GM12878 (cell line): ENCODE measurements around the gene SLC38A2. TPM values are rescaled to one million over a fixed set of nuclear protein-coding genes. Genes with fewer than 3 reads are reported as not detected.

ENCODE experiments used
- BCL11A ChIP-seq: IDR thresholded peaks from 2 replicates; pipeline ENCODE4 v1.6.1; 2011; ENCODE audit warnings: low read depth, low read length
- CHD1 ChIP-seq: IDR thresholded peaks from 2 replicates; pipeline ENCODE4 v1.6.1; 2012; ENCODE audit warnings: low read depth, low read length, improper control_type of control experiment
- CHD2 ChIP-seq: IDR thresholded peaks from 2 replicates; pipeline ENCODE4 v1.6.1; 2011; ENCODE audit warnings: low read depth, low read length, improper control_type of control experiment, borderline replicate concordance
- EP300 ChIP-seq, 2 experiments: fragments of 150-350 bp in 1 of 2; IDR thresholded peaks; 2 replicates each; pipeline ENCODE4 v1.6.1; 2011 to 2012; ENCODE audit warnings: low read depth in 2 of 2, low read length in 2 of 2, borderline replicate concordance in 1 of 2, improper control_type of control experiment in 1 of 2, inconsistent platforms in 1 of 2; ENCODE audit not compliant: control insufficient read depth in 1 of 2
- EZH2 ChIP-seq: IDR thresholded peaks from 2 replicates; pipeline ENCODE4 v1.6.1; 2012; ENCODE audit warnings: low read depth, mild to moderate bottlenecking, control low read depth, inconsistent platforms, low read length, borderline replicate concordance; ENCODE audit not compliant: control insufficient read depth
- FOXM1 ChIP-seq: IDR thresholded peaks from 2 replicates; pipeline ENCODE4 v1.6.1; 2012; ENCODE audit warnings: low read depth, mild to moderate bottlenecking, inconsistent platforms, low read length, moderate library complexity
- IRF4 ChIP-seq: IDR thresholded peaks from 2 replicates; pipeline ENCODE4 v1.6.1; 2011; ENCODE audit warnings: low read depth, low read length
- JUND ChIP-seq: IDR thresholded peaks from 2 replicates; pipeline ENCODE4 v1.6.1; 2012; ENCODE audit warnings: low read depth, mild to moderate bottlenecking, low read length, improper control_type of control experiment, moderate library complexity
- MTA3 ChIP-seq: IDR thresholded peaks from 2 replicates; pipeline ENCODE4 v1.6.1; 2012; ENCODE audit warnings: low read length, inconsistent platforms, borderline replicate concordance
- NFIC ChIP-seq: IDR thresholded peaks from 2 replicates; pipeline ENCODE4 v1.6.1; 2012; ENCODE audit warnings: low read depth, mild to moderate bottlenecking, inconsistent platforms, low read length, moderate library complexity
- NFYA ChIP-seq: IDR thresholded peaks from 2 replicates; pipeline ENCODE4 v1.6.1; 2011; ENCODE audit warnings: low read depth, mild to moderate bottlenecking, low read length, improper control_type of control experiment, borderline replicate concordance
- NR2C2 ChIP-seq: IDR thresholded peaks from 2 replicates; pipeline ENCODE4 v1.6.1; 2011; ENCODE audit warnings: borderline replicate concordance, low read depth; ENCODE audit not compliant: control insufficient read depth, insufficient read length
- RBBP5 ChIP-seq: fragments of 200-600 bp; sonication (generic); conservative IDR thresholded peaks from 2 replicates; pipeline ENCODE4 v1.6.1; 2016
- RFX5 ChIP-seq: IDR thresholded peaks from 2 replicates; pipeline ENCODE4 v1.6.1; 2011; ENCODE audit warnings: low read depth, low read length, improper control_type of control experiment
- SIX5 ChIP-seq: IDR thresholded peaks from 2 replicates; pipeline ENCODE4 v1.6.1; 2011; ENCODE audit warnings: mild to moderate bottlenecking, low read depth, low read length, moderate library complexity; ENCODE audit not compliant: severe bottlenecking
- SREBF1 ChIP-seq: IDR thresholded peaks from 2 replicates; pipeline ENCODE4 v1.6.1; 2012; ENCODE audit warnings: mild to moderate bottlenecking, low read length
- SUZ12 ChIP-seq: fragments of 200-600 bp; sonication (generic); IDR thresholded peaks from one replicate; pipeline ENCODE4 v1.6.1; 2018; ENCODE audit warnings: antibody characterized with exemption, mild to moderate bottlenecking; ENCODE audit not compliant: unreplicated experiment
- TCF12 ChIP-seq: IDR thresholded peaks from 2 replicates; pipeline ENCODE4 v1.6.1; 2011; ENCODE audit warnings: low read depth, mild to moderate bottlenecking, low read length
- WRNIP1 ChIP-seq: IDR thresholded peaks from 2 replicates; pipeline ENCODE4 v1.6.1; 2011; ENCODE audit warnings: low read depth, low read length, improper control_type of control experiment, borderline replicate concordance
- ZNF217 ChIP-seq: fragments of 450-650 bp; IDR thresholded peaks from 2 replicates; pipeline ENCODE4 v1.6.1; 2017; ENCODE audit warnings: antibody characterized with exemption, mild to moderate bottlenecking
- polyA plus RNA-seq, 11 experiments: library from polyadenylated mRNA; depleted of rRNA in 4 of 11; unstranded in 6 of 11; stranded (reverse) in 5 of 11; fragments of >200 nt; fragmentation: Nextera tagmentation in 4 of 11; fragmentation: Illumina TruSeq in 1 of 11; extraction: Ambion mirVana in 4 of 11; extraction: Trizol in 1 of 11; gene quantifications; 1 replicate in 1 of 11; 2 replicates in 10 of 11; pipeline versions ENCODE4 v1.2.1 to v1.2.3, GENCODE V29; 2011 to 2016; ENCODE audit warnings: inconsistent platforms in 2 of 11, missing spikeins in 2 of 11, low read depth in 1 of 11
- total RNA-seq, 4 experiments: library from RNA; depleted of rRNA in 3 of 4; stranded (reverse); fragments of >200 nt in 3 of 4; fragmentation: Illumina TruSeq in 1 of 4; extraction: Trizol in 1 of 4; gene quantifications; 2 replicates each; pipeline versions ENCODE4 v1.2.1 to v1.2.3, GENCODE V29; 2013 to 2021
- TF ChIP-seq, protein P1 (sequence below): IDR thresholded peaks from 2 replicates; pipeline ENCODE4 v1.6.1; 2011; ENCODE audit warnings: mild to moderate bottlenecking, low read depth, low read length, moderate library complexity; ENCODE audit not compliant: insufficient replicate concordance
- TF ChIP-seq, protein P2 (sequence below), 3 experiments: IDR thresholded peaks in 2 of 3; conservative IDR thresholded peaks in 1 of 3; 2 replicates each; pipeline ENCODE4 v1.5.1; 2011; ENCODE audit warnings: low read depth in 3 of 3, low read length in 3 of 3, mild to moderate bottlenecking in 3 of 3, control low read depth in 2 of 3, moderate library complexity in 2 of 3, inconsistent platforms in 1 of 3, mixed read lengths in 1 of 3; ENCODE audit not compliant: control insufficient read depth in 2 of 3, insufficient read depth in 1 of 3; ENCODE audit errors: extremely low read depth in 1 of 3
- TF ChIP-seq, protein P3 (sequence below): fragments of 450-650 bp; conservative IDR thresholded peaks from 2 replicates; pipeline ENCODE4 v1.6.1; 2017; ENCODE audit warnings: mild to moderate bottlenecking, moderate library complexity
- TF ChIP-seq, protein P4 (sequence below): fragments of 450-650 bp; IDR thresholded peaks from 2 replicates; pipeline ENCODE4 v1.6.1; 2016; ENCODE audit warnings: mild to moderate bottlenecking

The SLC38A2 gene
- total and polyA plus RNA-seq, 10 of the 15 experiments (the other 5 are each of a cell fraction or from before 2014, with no cell fraction given) = 36.2 to 118 (median 79.8) TPM

DNA sequence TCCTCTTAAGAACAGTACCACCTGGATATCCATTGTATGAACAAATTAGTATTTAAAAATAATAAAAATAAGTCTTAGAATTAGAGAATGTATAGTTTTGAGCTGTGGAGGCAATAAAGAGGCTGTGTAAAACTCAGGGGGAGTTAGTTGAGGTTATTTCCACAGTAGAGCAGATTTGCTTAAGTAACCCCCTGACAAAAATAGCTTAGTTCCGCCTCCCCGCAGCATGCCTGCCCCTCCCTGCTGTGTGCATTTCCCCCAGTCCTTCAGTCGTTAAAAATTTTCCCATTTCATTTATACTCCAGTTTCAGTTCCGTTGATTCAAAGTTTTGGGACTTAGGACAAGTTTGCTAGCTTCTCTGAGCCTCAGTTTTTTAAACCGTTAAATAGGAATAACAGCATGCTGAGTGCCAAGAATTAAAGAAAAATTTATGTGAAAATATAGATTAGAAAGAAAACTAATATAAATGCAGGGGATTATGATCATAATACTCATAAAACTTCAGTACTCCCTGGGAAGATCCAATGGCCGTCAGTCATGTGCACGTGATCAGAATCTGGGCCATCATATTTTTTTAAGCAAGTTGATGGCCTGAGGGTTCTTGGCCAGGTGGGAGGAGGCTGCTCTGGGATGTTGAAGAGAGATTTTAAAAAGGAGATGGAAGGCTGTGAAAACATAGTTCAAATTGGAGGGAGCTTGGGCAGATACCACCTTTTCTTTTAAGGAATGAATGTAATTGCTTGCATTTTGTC lies 14.5 kb upstream of the SLC38A2 start (continued):
- TF ChIP-seq EP300 (IDR thresholded peaks at IDR 0.05; ENCODE audit: borderline replicate concordance in 1 of 2, control insufficient read depth in 1 of 2, low read depth in 2 of 2, low read length in 2 of 2) = peak; percentile 56 to 58; a peak in 3 of 4 replicates
- no peak for TF ChIP-seq MTA3
- TF ChIP-seq SREBF1 = no peak
- peak; percentile 64; the same call in 1 of the 2 replicates for TF ChIP-seq NFIC
- TF ChIP-seq TCF12 = 0 out of 2 replicates have a peak, but pooled peaks have one; percentile 19
- TF ChIP-seq BCL11A = peak; percentile 65; the same call in 1 of the 2 replicates
- 0 out of 2 replicates have a peak, but pooled peaks have one; percentile 53 for TF ChIP-seq CHD2
- TF ChIP-seq ZNF217 = no peak
- TF ChIP-seq EZH2 = no peak
- TF ChIP-seq FOXM1 = peak; percentile 79; the same call in 1 of the 2 replicates
- TF ChIP-seq NR2C2 = no peak
- TF ChIP-seq, protein P1, sequence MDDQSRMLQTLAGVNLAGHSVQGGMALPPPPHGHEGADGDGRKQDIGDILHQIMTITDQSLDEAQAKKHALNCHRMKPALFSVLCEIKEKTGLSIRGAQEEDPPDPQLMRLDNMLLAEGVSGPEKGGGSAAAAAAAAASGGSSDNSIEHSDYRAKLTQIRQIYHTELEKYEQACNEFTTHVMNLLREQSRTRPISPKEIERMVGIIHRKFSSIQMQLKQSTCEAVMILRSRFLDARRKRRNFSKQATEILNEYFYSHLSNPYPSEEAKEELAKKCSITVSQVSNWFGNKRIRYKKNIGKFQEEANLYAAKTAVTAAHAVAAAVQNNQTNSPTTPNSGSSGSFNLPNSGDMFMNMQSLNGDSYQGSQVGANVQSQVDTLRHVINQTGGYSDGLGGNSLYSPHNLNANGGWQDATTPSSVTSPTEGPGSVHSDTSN = peak; percentile 40
- no peak for TF ChIP-seq RBBP5
- no peak for TF ChIP-seq IRF4
- TF ChIP-seq CHD1 = no peak
- TF ChIP-seq SUZ12 = no peak
- TF ChIP-seq, protein P2, sequence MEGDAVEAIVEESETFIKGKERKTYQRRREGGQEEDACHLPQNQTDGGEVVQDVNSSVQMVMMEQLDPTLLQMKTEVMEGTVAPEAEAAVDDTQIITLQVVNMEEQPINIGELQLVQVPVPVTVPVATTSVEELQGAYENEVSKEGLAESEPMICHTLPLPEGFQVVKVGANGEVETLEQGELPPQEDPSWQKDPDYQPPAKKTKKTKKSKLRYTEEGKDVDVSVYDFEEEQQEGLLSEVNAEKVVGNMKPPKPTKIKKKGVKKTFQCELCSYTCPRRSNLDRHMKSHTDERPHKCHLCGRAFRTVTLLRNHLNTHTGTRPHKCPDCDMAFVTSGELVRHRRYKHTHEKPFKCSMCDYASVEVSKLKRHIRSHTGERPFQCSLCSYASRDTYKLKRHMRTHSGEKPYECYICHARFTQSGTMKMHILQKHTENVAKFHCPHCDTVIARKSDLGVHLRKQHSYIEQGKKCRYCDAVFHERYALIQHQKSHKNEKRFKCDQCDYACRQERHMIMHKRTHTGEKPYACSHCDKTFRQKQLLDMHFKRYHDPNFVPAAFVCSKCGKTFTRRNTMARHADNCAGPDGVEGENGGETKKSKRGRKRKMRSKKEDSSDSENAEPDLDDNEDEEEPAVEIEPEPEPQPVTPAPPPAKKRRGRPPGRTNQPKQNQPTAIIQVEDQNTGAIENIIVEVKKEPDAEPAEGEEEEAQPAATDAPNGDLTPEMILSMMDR (IDR thresholded peaks at IDR 0.05 in 2 of 3, conservative IDR thresholded peaks at IDR 0.05 in 1 of 3; ENCODE audit: control insufficient read depth in 2 of 3, extremely low read depth in 1 of 3, insufficient read depth in 1 of 3, low read depth in 3 of 3, low read length in 3 of 3) = no peak
- TF ChIP-seq RFX5 = no peak
- no peak for TF ChIP-seq JUND
- TF ChIP-seq, protein P3, sequence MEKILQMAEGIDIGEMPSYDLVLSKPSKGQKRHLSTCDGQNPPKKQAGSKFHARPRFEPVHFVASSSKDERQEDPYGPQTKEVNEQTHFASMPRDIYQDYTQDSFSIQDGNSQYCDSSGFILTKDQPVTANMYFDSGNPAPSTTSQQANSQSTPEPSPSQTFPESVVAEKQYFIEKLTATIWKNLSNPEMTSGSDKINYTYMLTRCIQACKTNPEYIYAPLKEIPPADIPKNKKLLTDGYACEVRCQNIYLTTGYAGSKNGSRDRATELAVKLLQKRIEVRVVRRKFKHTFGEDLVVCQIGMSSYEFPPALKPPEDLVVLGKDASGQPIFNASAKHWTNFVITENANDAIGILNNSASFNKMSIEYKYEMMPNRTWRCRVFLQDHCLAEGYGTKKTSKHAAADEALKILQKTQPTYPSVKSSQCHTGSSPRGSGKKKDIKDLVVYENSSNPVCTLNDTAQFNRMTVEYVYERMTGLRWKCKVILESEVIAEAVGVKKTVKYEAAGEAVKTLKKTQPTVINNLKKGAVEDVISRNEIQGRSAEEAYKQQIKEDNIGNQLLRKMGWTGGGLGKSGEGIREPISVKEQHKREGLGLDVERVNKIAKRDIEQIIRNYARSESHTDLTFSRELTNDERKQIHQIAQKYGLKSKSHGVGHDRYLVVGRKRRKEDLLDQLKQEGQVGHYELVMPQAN = no peak
- no peak for TF ChIP-seq NFYA
- TF ChIP-seq SIX5 = no peak
- TF ChIP-seq WRNIP1 = no peak
- TF ChIP-seq, protein P4, sequence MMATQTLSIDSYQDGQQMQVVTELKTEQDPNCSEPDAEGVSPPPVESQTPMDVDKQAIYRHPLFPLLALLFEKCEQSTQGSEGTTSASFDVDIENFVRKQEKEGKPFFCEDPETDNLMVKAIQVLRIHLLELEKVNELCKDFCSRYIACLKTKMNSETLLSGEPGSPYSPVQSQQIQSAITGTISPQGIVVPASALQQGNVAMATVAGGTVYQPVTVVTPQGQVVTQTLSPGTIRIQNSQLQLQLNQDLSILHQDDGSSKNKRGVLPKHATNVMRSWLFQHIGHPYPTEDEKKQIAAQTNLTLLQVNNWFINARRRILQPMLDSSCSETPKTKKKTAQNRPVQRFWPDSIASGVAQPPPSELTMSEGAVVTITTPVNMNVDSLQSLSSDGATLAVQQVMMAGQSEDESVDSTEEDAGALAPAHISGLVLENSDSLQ = peak; percentile 85
